GM13977 (cell line): ENCODE data around the gene JMJD8.

Source experiments
- DNase-seq: peaks from one replicate; pipeline ENCODE4 v3.0.0; 2012; ENCODE audit warnings: low spot score
- CTCF ChIP-seq: IDR thresholded peaks from 2 replicates; pipeline ENCODE4 v1.5.1; 2012; ENCODE audit warnings: mild to moderate bottlenecking, control low read depth; ENCODE audit not compliant: insufficient read depth; ENCODE audit errors: extremely low read depth, missing control alignments
- in situ Hi-C: fragments of 300-500 bp; cut with MboI; formaldehyde crosslinking; loops from one replicate; pipeline ENCODE4 v1.12.0; 2022; ENCODE audit warnings: low sequenced_read_pairs, low pct_unique_long_range_greater_than_20kb, mixed read lengths, inconsistent platforms; ENCODE audit not compliant: unreplicated experiment

The JMJD8 gene

GRCh38 chr16:674968-675883 is 8.9 kb downstream of the JMJD8 start, which contains the start of gene RHBDL1:
Gene RHBDL1, plus strand, starts transcription at chr16:675671. Its CDS starts 120 bp downstream, at chr16:675791.
- no peak for TF ChIP-seq CTCF
- in situ Hi-C loops: no loop called here
- no peak for DNase-seq

- in situ Hi-C loops: no loop called here
- no peak for DNase-seq
- no peak for TF ChIP-seq CTCF
Observed at GRCh38 chr16:674214-674881, 9.8 kb downstream of the JMJD8 start.

GRCh38 chr16:673399-673991 is 10.6 kb downstream of the JMJD8 start:
- DNase-seq: no peak
- in situ Hi-C loops: no loop called here
- TF ChIP-seq CTCF: no peak

GRCh38 chr16:672851-673250 is 11.3 kb downstream of the JMJD8 start:
- in situ Hi-C loops: no loop called here
- no peak for TF ChIP-seq CTCF
- no peak for DNase-seq

GRCh38 chr16:672371-672770 is 11.8 kb downstream of the JMJD8 start:
- no peak for TF ChIP-seq CTCF
- no peak for DNase-seq
- in situ Hi-C loops: no loop called here

- no peak for TF ChIP-seq CTCF
- no peak for DNase-seq
Observed at GRCh38 chr16:671353-672131, 12.6 kb downstream of the JMJD8 start.

More at GRCh38 chr16:671353-672131, 12.6 kb downstream of the JMJD8 start:
- in situ Hi-C loops: no loop called here
